Heart right ventricle (tissue), 16 donors: ENCODE measurements around the gene UNC13B. TPM values are rescaled to one million over a fixed set of nuclear protein-coding genes. Genes with fewer than 3 reads are reported as not detected.
"Not testable (repeated sequence)": the region's sequence is repeated elsewhere in the genome, so short reads cannot be mapped to it uniquely, and the experiment has no call there.

Source experiments
- ATAC-seq, 8 donors: fragments of 200-7000 bp; cut with Tn5 transposase; one replicate each; pipeline ENCODE4 v1.9.1; 2020; ENCODE audit warnings: mild to moderate bottlenecking in 8 of 8, moderate library complexity in 8 of 8, moderate number of reproducible peaks in 1 of 8
- DNase-seq, 2 donors: peaks; one replicate each; pipeline ENCODE4 v3.0.0-alpha.2; 2020
- H3K27ac ChIP-seq, 10 donors: fragments of 200-600 bp; sonication (generic) in 2 of 10; one replicate each; pipeline versions ENCODE4 v1.5.0 to v1.8.0; 2020 to 2022; ENCODE audit warnings: mild to moderate bottlenecking in 3 of 10
- H3K27me3 ChIP-seq, 7 donors: fragments of 200-600 bp; one replicate each; pipeline ENCODE4 v1.8.0; 2021 to 2022; ENCODE audit warnings: mild to moderate bottlenecking in 2 of 7
- H3K36me3 ChIP-seq, 9 donors: fragments of 200-600 bp; sonication (generic) in 1 of 9; one replicate each; pipeline versions ENCODE4 v1.5.0 to v1.8.0; 2020 to 2022; ENCODE audit warnings: mild to moderate bottlenecking in 2 of 9
- H3K4me1 ChIP-seq, 9 donors: fragments of 200-600 bp; sonication (generic) in 1 of 9; one replicate each; pipeline versions ENCODE4 v1.5.0 to v1.8.0; 2020 to 2022; ENCODE audit warnings: mild to moderate bottlenecking in 4 of 9
- H3K4me3 ChIP-seq, 10 donors: fragments of 200-600 bp; sonication (generic) in 2 of 10; one replicate each; pipeline versions ENCODE4 v1.5.0 to v1.8.0; 2020 to 2022; ENCODE audit warnings: mild to moderate bottlenecking in 7 of 10, moderate library complexity in 2 of 10
- H3K9me3 ChIP-seq, 11 donors: fragments of 200-600 bp in 10 of 11; sonication (generic) in 2 of 11; one replicate each; pipeline versions ENCODE4 v1.5.0 to v1.8.0; 2013 to 2022; ENCODE audit warnings: mild to moderate bottlenecking in 2 of 11, control low read depth in 1 of 11, moderate library complexity in 1 of 11
- WGBS, 2 donors: extraction: QIAGEN DNeasy Blood & Tissue Kit; methylation state at CpG; one replicate each; pipeline ENCODE4 v1.1.7; 2013; ENCODE audit warnings: inconsistent platforms in 1 of 2; 5-methylcytosine and 5-hydroxymethylcytosine counted together
- intact Hi-C, 10 donors: fragments of 100-400 bp; cut with DNase I; formaldehyde crosslinking; loops; one replicate each; pipeline versions ENCODE4 v1.11.1 to v1.14.2; 2022
- polyA plus RNA-seq, 2 donors: library from polyadenylated mRNA; stranded (reverse); fragments of 200-250 nt; gene quantifications; one replicate each; pipeline ENCODE4 v1.2.3, GENCODE V29; 2013
- total RNA-seq, 10 donors: library from RNA; stranded (reverse); fragmentation: NEBNext Ultra II Directional in 3 of 10; extraction: Animal tissue kit (Norgen Biotek cat#: 25700) in 3 of 10; gene quantifications; one replicate each; pipeline versions ENCODE4 v1.2.1 to v1.2.4, GENCODE V29; 2021 to 2023
- TF ChIP-seq, protein P1 (sequence below), 9 donors: fragments of 200-600 bp; sonication (generic) in 2 of 9; IDR thresholded peaks; one replicate each; pipeline versions ENCODE4 v1.5.0 to v1.8.0; 2021 to 2022; ENCODE audit warnings: antibody characterized with exemption in 9 of 9, mild to moderate bottlenecking in 5 of 9, moderate library complexity in 1 of 9
- donor health status: Arrhythmogenic right ventricular cardiomyopathy.
- donor health status: ischemic (EF 13 %, LVEDD 7.1; RV severe dilation, severe dysfunction).
- donor health status: healthy with polysubstance abuse.
- donor health status: DM: no; HTN: yes; CAD: no.
- donor health status: DM: no; HTN: no; CAD: no.
- donor health status: ischemic (EF 25% LVEDD 6.9; RV normal size, moderate dysfunction).
- donor health status: ischemic (EF 25% LVEDD 5.7; RV mildly dilated, moderate dysfunction).
- donor health status: healthy.
- donor health status: DM: yes; HTN: yes; CAD: no.
- donor health status: Ischemic cardiomyopathy.
- donor health status: ischemic (EF 35%, LVEDD 5.7; RV mildly dilated, moderate dysfunction).
- donor health status: nonischemic (EF 11% LVEDD 7.7; RV severe dilation, severe dysfunction).
- donor health status: DM: yes; HTN: yes; CAD: no.
- donor health status: PGD.
- donor health status: ischemic (EF 29% LVEDD 5.4; RV normal size, mild dysfunction).
- donor health status: nonischemic (EF 23%, LVEDD 6.1; RV moderate dilation, normal function).

The UNC13B gene
- total and polyA plus RNA-seq, 12 donors = 13.1 to 27.1 (median 18.9) TPM

DNA sequence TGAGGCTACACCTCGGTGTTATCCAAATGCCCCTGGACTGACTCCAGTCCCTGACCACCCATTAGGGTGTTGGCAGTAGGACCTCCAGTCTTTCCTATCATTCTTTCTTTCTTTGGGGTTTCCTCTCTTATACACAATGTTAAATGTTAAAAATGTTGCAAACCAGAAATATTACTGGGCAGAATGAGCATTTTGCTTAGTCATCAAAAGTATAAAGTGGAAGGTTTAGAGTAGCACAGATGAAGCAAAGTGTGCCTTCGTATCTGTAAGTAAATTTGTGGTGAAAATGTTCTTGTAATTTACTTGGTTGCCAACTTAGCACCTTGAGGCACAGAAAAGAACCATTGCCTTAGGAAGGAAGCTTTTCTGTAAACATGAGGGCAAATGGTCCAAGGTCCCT is 21.7 kb upstream of the UNC13B start:
- Histone ChIP-seq H3K4me1 (no peaks in the 10 kb centered on the region), H3K27ac (no peak overlapping the region), H3K27me3 (no peaks in the 10 kb centered on the region), H3K9me3 (peaks cover 0 to 44% (median 15%) of the 10 kb centered on the region in 11 donors), H3K36me3 (no peaks in the 10 kb centered on the region), H3K4me3 (no peak overlapping the region)
- intact Hi-C loops = no loop called here
- TF ChIP-seq, protein P1, sequence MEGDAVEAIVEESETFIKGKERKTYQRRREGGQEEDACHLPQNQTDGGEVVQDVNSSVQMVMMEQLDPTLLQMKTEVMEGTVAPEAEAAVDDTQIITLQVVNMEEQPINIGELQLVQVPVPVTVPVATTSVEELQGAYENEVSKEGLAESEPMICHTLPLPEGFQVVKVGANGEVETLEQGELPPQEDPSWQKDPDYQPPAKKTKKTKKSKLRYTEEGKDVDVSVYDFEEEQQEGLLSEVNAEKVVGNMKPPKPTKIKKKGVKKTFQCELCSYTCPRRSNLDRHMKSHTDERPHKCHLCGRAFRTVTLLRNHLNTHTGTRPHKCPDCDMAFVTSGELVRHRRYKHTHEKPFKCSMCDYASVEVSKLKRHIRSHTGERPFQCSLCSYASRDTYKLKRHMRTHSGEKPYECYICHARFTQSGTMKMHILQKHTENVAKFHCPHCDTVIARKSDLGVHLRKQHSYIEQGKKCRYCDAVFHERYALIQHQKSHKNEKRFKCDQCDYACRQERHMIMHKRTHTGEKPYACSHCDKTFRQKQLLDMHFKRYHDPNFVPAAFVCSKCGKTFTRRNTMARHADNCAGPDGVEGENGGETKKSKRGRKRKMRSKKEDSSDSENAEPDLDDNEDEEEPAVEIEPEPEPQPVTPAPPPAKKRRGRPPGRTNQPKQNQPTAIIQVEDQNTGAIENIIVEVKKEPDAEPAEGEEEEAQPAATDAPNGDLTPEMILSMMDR (IDR thresholded peaks at IDR 0.05) = no peak
- DNase-seq = no peak
- ATAC-seq = no peak
- WGBS, 2 donors = 80 to 84% methylated on average over 2 of the region's 2 CpGs

DNA sequence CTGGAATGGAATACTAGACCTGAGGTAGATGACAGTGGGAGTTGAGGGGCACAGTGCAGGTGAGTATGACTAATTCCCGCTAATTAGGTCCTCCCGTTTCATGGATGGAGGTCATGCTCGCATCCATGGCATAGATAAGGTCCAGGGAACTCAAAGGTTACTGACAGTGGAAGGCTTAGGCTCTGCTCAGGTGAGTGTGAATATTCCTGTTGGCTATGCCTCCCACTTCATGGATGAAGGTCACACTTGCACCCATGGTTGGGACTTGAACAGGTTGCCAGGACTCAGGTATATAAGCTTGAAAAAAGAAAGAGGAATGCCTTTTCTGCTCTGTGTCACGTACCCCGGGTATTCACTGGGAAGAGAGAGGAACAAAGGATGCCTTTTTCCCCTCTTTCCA is 19.8 kb upstream of the UNC13B start:
- 87 to 91% methylated on average over 5 of the region's 5 CpGs for WGBS, 2 donors
- TF ChIP-seq, protein P1 (IDR thresholded peaks at IDR 0.05) = no peak
- Histone ChIP-seq H3K4me1 (no peaks in the 10 kb centered on the region), H3K27ac (no peak overlapping the region), H3K36me3 (no peaks in the 10 kb centered on the region), H3K9me3 (peaks cover 0 to 64% (median 21%) of the 10 kb centered on the region in 11 donors), H3K4me3 (no peak overlapping the region), H3K27me3 (no peaks in the 10 kb centered on the region)
- ATAC-seq (no peak), DNase-seq (no peak)
- intact Hi-C loops = no loop called here

DNA sequence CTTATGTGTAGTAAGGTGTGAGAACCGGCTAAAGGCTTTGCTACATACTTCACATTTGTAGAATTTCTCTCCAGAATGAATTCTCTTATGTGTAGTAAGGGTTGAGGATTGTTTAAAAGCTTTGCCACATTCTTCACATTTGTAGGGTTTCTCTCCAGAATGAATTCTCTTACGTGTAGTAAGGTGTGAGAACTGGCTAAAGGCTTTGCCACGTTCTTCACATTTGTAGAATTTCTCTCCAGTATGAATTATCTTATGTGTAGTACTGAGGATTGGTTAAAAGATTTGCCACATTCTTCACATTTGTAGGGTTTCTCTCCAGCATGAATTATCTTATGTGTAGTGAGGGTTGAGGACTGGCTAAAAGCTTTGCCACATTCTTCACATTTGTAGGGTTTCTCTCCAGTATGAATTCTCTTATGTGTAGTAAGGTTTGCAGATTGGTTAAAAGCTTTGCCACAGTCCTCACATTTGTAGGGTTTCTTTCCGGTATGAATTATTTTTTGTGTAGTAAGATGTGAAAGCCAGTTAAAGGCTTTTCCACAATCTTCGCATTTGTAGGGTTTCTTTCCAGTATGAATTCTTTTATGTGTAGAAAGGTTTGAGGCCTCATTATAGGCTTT is 13.8 kb upstream of the UNC13B start:
- WGBS, 2 donors = 77 to 81% methylated on average over 5 of the region's 5 CpGs
- DNase-seq, H3K36me3 ChIP-seq, H3K27ac ChIP-seq, ATAC-seq, H3K4me1 ChIP-seq, intact Hi-C loops, H3K4me3 ChIP-seq, H3K27me3 ChIP-seq: not testable (repeated sequence)
- peaks cover 0 to 77% (median 29%) of the 10 kb centered on the region in 11 donors for H3K9me3 ChIP-seq

DNA sequence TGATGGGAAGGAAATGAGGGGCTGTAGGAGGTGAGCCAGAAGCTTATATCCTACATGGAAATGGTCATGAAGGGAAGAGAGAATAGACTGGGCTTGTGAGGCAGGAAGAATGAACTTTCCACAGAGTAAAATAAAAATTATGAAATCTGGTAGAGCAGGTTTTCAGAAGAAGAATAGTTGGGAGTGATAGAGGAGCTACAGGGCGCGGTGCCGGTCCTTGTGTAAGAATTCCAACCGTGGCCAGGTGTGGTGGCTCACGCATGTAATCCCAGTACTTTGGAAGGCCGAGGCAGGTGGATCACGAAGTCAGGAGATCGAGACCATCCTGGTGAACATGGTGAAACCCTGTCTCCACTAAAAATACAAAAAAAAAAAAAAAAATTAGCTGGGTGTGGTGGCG is 8.9 kb upstream of the UNC13B start:
- intact Hi-C loops = no loop called here

DNA sequence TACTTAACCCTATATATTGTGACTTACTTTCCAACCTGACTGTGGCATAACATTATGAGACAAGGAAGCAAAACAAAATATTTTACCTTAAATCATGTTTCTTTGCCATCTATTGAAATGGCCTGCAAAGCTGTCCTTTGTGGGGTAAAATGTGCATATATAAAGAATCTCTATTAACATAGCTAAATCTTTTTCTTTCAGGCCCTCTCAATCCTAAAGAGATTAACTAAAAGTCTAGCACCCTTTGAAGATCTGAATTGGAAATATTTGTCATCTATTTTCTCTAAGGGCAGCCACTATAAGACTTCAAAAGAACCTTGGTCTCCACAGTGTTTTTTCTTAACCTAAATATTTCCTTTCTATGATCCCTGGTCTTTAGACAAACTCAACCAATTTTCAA is 5.0 kb upstream of the UNC13B start:
- no peak for DNase-seq
- Histone ChIP-seq H3K27me3 (no peaks in the 10 kb centered on the region), H3K9me3 (no peaks in the 10 kb centered on the region), H3K4me1 (peaks cover 0 to 6% (median 0%) of the 10 kb centered on the region in 9 donors), H3K27ac (no peak overlapping the region), H3K4me3 (no peak overlapping the region), H3K36me3 (no peaks in the 10 kb centered on the region)
- ATAC-seq = no peak
- intact Hi-C loops = no loop called here
- TF ChIP-seq, protein P1 (IDR thresholded peaks at IDR 0.05) = no peak

More for the DNA sequence above, 8.9 kb upstream of the UNC13B start:
- no peaks in the 10 kb centered on the region for H3K27me3 ChIP-seq
- H3K36me3 ChIP-seq = no peaks in the 10 kb centered on the region
- 96% methylated on average over 9 of the region's 9 CpGs for WGBS, 2 donors
- H3K9me3 ChIP-seq = peaks cover 0 to 30% (median 17%) of the 10 kb centered on the region in 11 donors
- TF ChIP-seq, protein P1 (IDR thresholded peaks at IDR 0.05) = no peak
- no peak overlapping the region for H3K27ac ChIP-seq
- H3K4me3 ChIP-seq = no peak overlapping the region
- DNase-seq (no peak), ATAC-seq (no peak)
- H3K4me1 ChIP-seq = no peaks in the 10 kb centered on the region

DNA sequence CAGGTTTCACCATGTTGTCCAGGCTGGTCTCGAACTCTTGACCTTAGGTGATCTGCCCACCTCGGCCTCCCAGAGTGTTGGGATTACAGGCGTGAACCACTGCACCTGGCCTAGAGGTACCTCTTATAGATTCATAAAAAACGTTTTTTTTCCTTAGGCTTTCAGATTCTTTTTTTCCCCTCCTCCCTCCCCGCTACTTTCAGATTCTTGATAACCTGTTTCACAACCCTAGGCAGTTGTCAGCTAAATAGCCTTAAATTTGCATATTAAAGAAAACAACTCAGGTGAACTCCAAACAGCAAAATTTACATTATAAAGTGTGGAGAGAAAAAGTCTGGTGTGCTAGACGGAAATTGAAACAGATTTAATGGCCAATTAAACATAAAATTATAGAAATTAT is 4.0 kb upstream of the UNC13B start:
- H3K9me3 ChIP-seq, H3K36me3 ChIP-seq: not testable (repeated sequence)

More for the DNA sequence above, 4.0 kb upstream of the UNC13B start:
- H3K4me3 ChIP-seq, H3K27ac ChIP-seq, DNase-seq, H3K27me3 ChIP-seq, intact Hi-C loops, ATAC-seq: not testable (repeated sequence)
- peaks cover 0 to 11% (median 4%) of the 10 kb centered on the region in 9 donors for H3K4me1 ChIP-seq
- 64 to 69% methylated on average over 6 of the region's 6 CpGs for WGBS, 2 donors
